ENCODE measurements around the gene SLC29A3. TPM values are rescaled to one million over a fixed set of nuclear protein-coding genes. Genes with fewer than 3 reads are reported as not detected.

Gene SLC29A3
- total RNA-seq, 1 donor from 2014 or later, result 5.3 TPM

- no peak for DNase-seq (ENCODE audit: low read depth, low spot score)
- Mint-ChIP-seq H3K4me1 (peaks cover 6% of the 10 kb centered on the region), H3K36me3 (ENCODE audit: low read depth) (no peaks in the 10 kb centered on the region), H3K4me3 (no peak overlapping the region), H3K9me3 (no peaks in the 10 kb centered on the region), H3K27ac (ENCODE audit: unreplicated experiment) (no peak overlapping the region), H3K27me3 (ENCODE audit: low read depth) (peaks cover 3% of the 10 kb centered on the region)
- TF ChIP-seq CTCF (conservative IDR thresholded peaks at IDR 0.05), result no peak
Measured at GRCh38 chr10:71388171-71388570, 69.1 kb downstream of the SLC29A3 start.

GRCh38 chr10:71388583-71389310 lies 69.7 kb downstream of the SLC29A3 start:
- H3K27me3 Mint-ChIP-seq (ENCODE audit: low read depth), result peaks cover 7% of the 10 kb centered on the region
- H3K4me1 Mint-ChIP-seq, result peaks cover 6% of the 10 kb centered on the region
- no peaks in the 10 kb centered on the region for H3K36me3 Mint-ChIP-seq (ENCODE audit: low read depth)
- TF ChIP-seq CTCF (conservative IDR thresholded peaks at IDR 0.05), result no peak
- no peaks in the 10 kb centered on the region for H3K9me3 Mint-ChIP-seq
- H3K4me3 Mint-ChIP-seq, result no peak overlapping the region
- H3K27ac Mint-ChIP-seq (ENCODE audit: unreplicated experiment), result no peak overlapping the region
- DNase-seq (ENCODE audit: low read depth, low spot score), result no peak

GRCh38 chr10:71389768-71390460 lies 70.9 kb downstream of the SLC29A3 start:
- Mint-ChIP-seq H3K27ac (ENCODE audit: unreplicated experiment) (no peak overlapping the region), H3K27me3 (ENCODE audit: low read depth) (peaks cover 14% of the 10 kb centered on the region), H3K9me3 (no peaks in the 10 kb centered on the region), H3K4me3 (no peak overlapping the region), H3K36me3 (ENCODE audit: low read depth) (no peaks in the 10 kb centered on the region), H3K4me1 (peaks cover 6% of the 10 kb centered on the region)
- DNase-seq (ENCODE audit: low read depth, low spot score), result no peak
- TF ChIP-seq CTCF (conservative IDR thresholded peaks at IDR 0.05), result no peak

GRCh38 chr10:71390461-71390835 lies 71.4 kb downstream of the SLC29A3 start:
- no peak for DNase-seq (ENCODE audit: low read depth, low spot score)
- Mint-ChIP-seq H3K9me3 (no peaks in the 10 kb centered on the region), H3K36me3 (ENCODE audit: low read depth) (no peaks in the 10 kb centered on the region), H3K4me1 (peaks cover 6% of the 10 kb centered on the region), H3K27me3 (ENCODE audit: low read depth) (peaks cover 20% of the 10 kb centered on the region), H3K4me3 (no peak overlapping the region), H3K27ac (ENCODE audit: unreplicated experiment) (no peak overlapping the region)
- TF ChIP-seq CTCF (conservative IDR thresholded peaks at IDR 0.05), result no peak

- H3K27ac Mint-ChIP-seq (ENCODE audit: unreplicated experiment), result no peak overlapping the region
- TF ChIP-seq CTCF (conservative IDR thresholded peaks at IDR 0.05), result no peak
- no peak for DNase-seq (ENCODE audit: low read depth, low spot score)
- H3K4me3 Mint-ChIP-seq, result no peak overlapping the region
- H3K36me3 Mint-ChIP-seq (ENCODE audit: low read depth), result no peaks in the 10 kb centered on the region
- H3K27me3 Mint-ChIP-seq (ENCODE audit: low read depth), result peaks cover 26% of the 10 kb centered on the region
- H3K9me3 Mint-ChIP-seq, result no peaks in the 10 kb centered on the region
- H3K4me1 Mint-ChIP-seq, result peaks cover 6% of the 10 kb centered on the region
Measured at GRCh38 chr10:71390921-71391690, 72.0 kb downstream of the SLC29A3 start.

All from neural crest cell (in vitro differentiated cells).